Smooth muscle cell of trachea (primary cell): ENCODE data around the gene MRPS27. TPM values are rescaled to one million over a fixed set of nuclear protein-coding genes. Genes with fewer than 3 reads are reported as not detected.

Experiments
- total RNA-seq: library from RNA; depleted of rRNA; stranded (reverse); fragments of >200 nt; gene quantifications from 2 replicates; pipeline ENCODE4 v1.2.1, GENCODE V29; 2014

The MRPS27 gene
- 86.7 and 100 TPM in 2 replicates for total RNA-seq

GRCh38 chr5:72319976-72320752 is at the start of gene MRPS27, which contains the start of gene PTCD2:
Gene MRPS27, minus strand, starts transcription at chr5:72320240. Its CDS starts 19 bp downstream, at chr5:72320221.
Gene PTCD2, plus strand, starts transcription at chr5:72320373. Its CDS starts 10 bp downstream, at chr5:72320383.

Other genes with a start within 250 kb of the MRPS27 start
- 133 and 421 TPM in 2 replicates for gene MAP1B, start 212.8 kb downstream of the MRPS27 start, total RNA-seq
- 11.2 and 14.4 TPM in 2 replicates for gene PTCD2, start 133 bp upstream of the MRPS27 start, total RNA-seq
- gene ZNF366, start 187.2 kb upstream of the MRPS27 start, total RNA-seq = under 0.01 TPM in 1 of 2 replicates, not detected in the other